ENCODE data around the gene EEF1A2. TPM values are rescaled to one million over a fixed set of nuclear protein-coding genes. Genes with fewer than 3 reads are reported as not detected.

Gene EEF1A2
- total and polyA plus RNA-seq, 4 experiments from 2014 or later, result 0.36 to 0.81 TPM; not detected in 2

GRCh38 chr20:63454731-63455567 is 43.9 kb downstream of the EEF1A2 start:
- Histone ChIP-seq H3K36me3 (ENCODE audit: insufficient read depth, low read length) (no peaks in the 10 kb centered on the region), H3K4me3 (ENCODE audit: low read length in 2 of 2) (no peak overlapping the region), H3K4me1 (ENCODE audit: insufficient read depth, low read length) (no peaks in the 10 kb centered on the region), H3K27me3 (ENCODE audit: insufficient read depth, low read length) (no peaks in the 10 kb centered on the region), H3K27ac (ENCODE audit: low read depth, low read length) (no peak overlapping the region), H3K9me3 (ENCODE audit: control insufficient read depth in 1 of 2, low read length in 2 of 2) (no peaks in the 10 kb centered on the region)
- ChIA-PET POLR2A (ENCODE audit: partially characterized antibody) (no interaction called here), CTCF (ENCODE audit: partially characterized antibody) (no interaction called here)
- H3K9me3 Mint-ChIP-seq, result no peaks in the 10 kb centered on the region
- H3K4me3 Mint-ChIP-seq, result no peak overlapping the region
- no peak for DNase-seq
- H3K4me1 Mint-ChIP-seq, result peaks cover 0 to 11% (median under 1%) of the 10 kb centered on the region in 4 donors
- H3K27ac Mint-ChIP-seq, result no peak overlapping the region
- intact Hi-C loops (cut with micrococcal nuclease), result no loop called here
- H3K27me3 Mint-ChIP-seq, result peaks cover 8 to 14% of the 10 kb centered on the region in 2 donors
- no peaks in the 10 kb centered on the region for H3K36me3 Mint-ChIP-seq

GRCh38 chr20:63452821-63453523 is 45.9 kb downstream of the EEF1A2 start:
- ChIA-PET POLR2A (ENCODE audit: partially characterized antibody) (no interaction called here), CTCF (ENCODE audit: partially characterized antibody) (no interaction called here)
- Mint-ChIP-seq H3K4me3 (no peak overlapping the region), H3K27me3 (peaks cover 7 to 13% of the 10 kb centered on the region in 2 donors), H3K9me3 (no peaks in the 10 kb centered on the region), H3K36me3 (no peaks in the 10 kb centered on the region), H3K4me1 (peaks cover 0 to 11% (median under 1%) of the 10 kb centered on the region in 4 donors), H3K27ac (no peak overlapping the region)
- H3K27me3 ChIP-seq (ENCODE audit: insufficient read depth, low read length), result no peaks in the 10 kb centered on the region
- DNase-seq, result no peak
- no peaks in the 10 kb centered on the region for H3K36me3 ChIP-seq (ENCODE audit: insufficient read depth, low read length)
- H3K4me3 ChIP-seq (ENCODE audit: low read length in 2 of 2), result no peak overlapping the region
- intact Hi-C loops (cut with micrococcal nuclease), result no loop called here
- no peaks in the 10 kb centered on the region for H3K4me1 ChIP-seq (ENCODE audit: insufficient read depth, low read length)
- H3K9me3 ChIP-seq (ENCODE audit: control insufficient read depth in 1 of 2, low read length in 2 of 2), result no peaks in the 10 kb centered on the region
- H3K27ac ChIP-seq (ENCODE audit: low read depth, low read length), result no peak overlapping the region

GRCh38 chr20:63452341-63452740 is 46.5 kb downstream of the EEF1A2 start:
- Mint-ChIP-seq H3K4me1 (peaks cover 0 to 4% (median under 1%) of the 10 kb centered on the region in 4 donors), H3K9me3 (no peaks in the 10 kb centered on the region), H3K36me3 (no peaks in the 10 kb centered on the region), H3K27ac (no peak overlapping the region), H3K27me3 (peaks cover 12 to 14% of the 10 kb centered on the region in 2 donors), H3K4me3 (no peak overlapping the region)
- Histone ChIP-seq H3K4me1 (ENCODE audit: insufficient read depth, low read length) (no peaks in the 10 kb centered on the region), H3K27ac (ENCODE audit: low read depth, low read length) (no peak overlapping the region), H3K36me3 (ENCODE audit: insufficient read depth, low read length) (no peaks in the 10 kb centered on the region), H3K9me3 (ENCODE audit: control insufficient read depth in 1 of 2, low read length in 2 of 2) (no peaks in the 10 kb centered on the region), H3K27me3 (ENCODE audit: insufficient read depth, low read length) (no peaks in the 10 kb centered on the region), H3K4me3 (ENCODE audit: low read length in 2 of 2) (no peak overlapping the region)
- intact Hi-C loops (cut with micrococcal nuclease), result no loop called here
- no peak for DNase-seq
- ChIA-PET POLR2A (ENCODE audit: partially characterized antibody) (no interaction called here), CTCF (ENCODE audit: partially characterized antibody) (no interaction called here)

- H3K27ac ChIP-seq (ENCODE audit: low read depth, low read length), result no peak overlapping the region
- intact Hi-C loops (cut with micrococcal nuclease), result no loop called here
- no peaks in the 10 kb centered on the region for H3K27me3 ChIP-seq (ENCODE audit: insufficient read depth, low read length)
- no peaks in the 10 kb centered on the region for H3K4me1 ChIP-seq (ENCODE audit: insufficient read depth, low read length)
- ChIA-PET POLR2A (ENCODE audit: partially characterized antibody) (no interaction called here), CTCF (ENCODE audit: partially characterized antibody) (no interaction called here)
- no peaks in the 10 kb centered on the region for H3K9me3 ChIP-seq (ENCODE audit: control insufficient read depth in 1 of 2, low read length in 2 of 2)
- H3K36me3 ChIP-seq (ENCODE audit: insufficient read depth, low read length), result no peaks in the 10 kb centered on the region
- no peak overlapping the region for H3K4me3 ChIP-seq (ENCODE audit: low read length in 2 of 2)
- Mint-ChIP-seq H3K4me1 (peaks cover 0 to 4% (median under 1%) of the 10 kb centered on the region in 4 donors), H3K27ac (no peak overlapping the region), H3K36me3 (no peaks in the 10 kb centered on the region), H3K9me3 (no peaks in the 10 kb centered on the region), H3K4me3 (peak overlapping the region in 1 of 8 donors; percentile 29), H3K27me3 (peaks cover 15 to 16% of the 10 kb centered on the region in 2 donors)
- DNase-seq, result no peak
These were observed 47.1 kb downstream of the EEF1A2 start for GRCh38 chr20:63451821-63452220.

GRCh38 chr20:63449796-63450730 is 48.8 kb downstream of the EEF1A2 start:
- Histone ChIP-seq H3K4me3 (ENCODE audit: low read length in 2 of 2) (no peak overlapping the region), H3K4me1 (ENCODE audit: insufficient read depth, low read length) (no peaks in the 10 kb centered on the region), H3K27ac (ENCODE audit: low read depth, low read length) (no peak overlapping the region), H3K36me3 (ENCODE audit: insufficient read depth, low read length) (no peaks in the 10 kb centered on the region), H3K9me3 (ENCODE audit: control insufficient read depth in 1 of 2, low read length in 2 of 2) (no peaks in the 10 kb centered on the region), H3K27me3 (ENCODE audit: insufficient read depth, low read length) (no peaks in the 10 kb centered on the region)
- no peak overlapping the region for H3K27ac Mint-ChIP-seq
- POLR2A ChIA-PET (ENCODE audit: partially characterized antibody), result no interaction called here
- H3K4me1 Mint-ChIP-seq, result peaks cover 0 to 1% (median 0%) of the 10 kb centered on the region in 4 donors
- no peak overlapping the region for H3K4me3 Mint-ChIP-seq
- peaks cover 12 to 16% of the 10 kb centered on the region in 2 donors for H3K27me3 Mint-ChIP-seq
- no peaks in the 10 kb centered on the region for H3K36me3 Mint-ChIP-seq
- no peaks in the 10 kb centered on the region for H3K9me3 Mint-ChIP-seq
- no peak for DNase-seq
- CTCF ChIA-PET (ENCODE audit: partially characterized antibody), result no interaction called here
- intact Hi-C loops (cut with micrococcal nuclease), result no loop called here

- intact Hi-C loops (cut with micrococcal nuclease), result no loop called here
- H3K9me3 ChIP-seq (ENCODE audit: control insufficient read depth in 1 of 2, low read length in 2 of 2), result no peaks in the 10 kb centered on the region
- H3K27me3 ChIP-seq (ENCODE audit: insufficient read depth, low read length), result no peaks in the 10 kb centered on the region
- no peaks in the 10 kb centered on the region for H3K4me1 ChIP-seq (ENCODE audit: insufficient read depth, low read length)
- Mint-ChIP-seq H3K4me3 (no peak overlapping the region), H3K4me1 (peaks cover 0 to 1% (median 0%) of the 10 kb centered on the region in 4 donors), H3K27me3 (peaks cover 4 to 14% of the 10 kb centered on the region in 2 donors), H3K36me3 (no peaks in the 10 kb centered on the region), H3K9me3 (no peaks in the 10 kb centered on the region), H3K27ac (no peak overlapping the region)
- no peak for DNase-seq
- no peak overlapping the region for H3K27ac ChIP-seq (ENCODE audit: low read depth, low read length)
- H3K36me3 ChIP-seq (ENCODE audit: insufficient read depth, low read length), result no peaks in the 10 kb centered on the region
- no peak overlapping the region for H3K4me3 ChIP-seq (ENCODE audit: low read length in 2 of 2)
- ChIA-PET CTCF (ENCODE audit: partially characterized antibody) (no interaction called here), POLR2A (ENCODE audit: partially characterized antibody) (no interaction called here)
These were observed 49.9 kb downstream of the EEF1A2 start for GRCh38 chr20:63449025-63449424.

- intact Hi-C loops (cut with micrococcal nuclease), result no loop called here
- DNase-seq, result no peak
- H3K36me3 ChIP-seq (ENCODE audit: insufficient read depth, low read length), result no peaks in the 10 kb centered on the region
- H3K27me3 Mint-ChIP-seq, result peaks cover 3 to 14% of the 10 kb centered on the region in 2 donors
- H3K9me3 Mint-ChIP-seq, result peaks cover 0 to 3% (median 0%) of the 10 kb centered on the region in 8 donors
- ChIA-PET POLR2A (ENCODE audit: partially characterized antibody) (no interaction called here), CTCF (ENCODE audit: partially characterized antibody) (no interaction called here)
- no peak overlapping the region for H3K4me3 ChIP-seq (ENCODE audit: low read length in 2 of 2)
- H3K4me1 ChIP-seq (ENCODE audit: insufficient read depth, low read length), result no peaks in the 10 kb centered on the region
- no peak overlapping the region for H3K4me3 Mint-ChIP-seq
- H3K9me3 ChIP-seq (ENCODE audit: control insufficient read depth in 1 of 2, low read length in 2 of 2), result no peaks in the 10 kb centered on the region
- H3K27ac Mint-ChIP-seq, result peak overlapping the region in 1 of 7 donors; percentile 10
- peaks cover 0 to 5% (median 0%) of the 10 kb centered on the region in 4 donors for H3K4me1 Mint-ChIP-seq
- H3K27me3 ChIP-seq (ENCODE audit: insufficient read depth, low read length), result no peaks in the 10 kb centered on the region
- H3K36me3 Mint-ChIP-seq, result no peaks in the 10 kb centered on the region
- H3K27ac ChIP-seq (ENCODE audit: low read depth, low read length), result no peak overlapping the region
These were observed 50.9 kb downstream of the EEF1A2 start for GRCh38 chr20:63448031-63448430.

Measured in CD4-positive, alpha-beta memory T cell (primary cell).